ENCODE results near the gene EMP1. TPM values are rescaled to one million over a fixed set of nuclear protein-coding genes. Genes with fewer than 3 reads are reported as not detected.
A peak's percentile ranks its signal among the peaks of the same experiment; 100 is the strongest.

EMP1 gene
- total RNA-seq, 2 experiments from 2014 or later = 6.1 to 8.8 TPM

- Mint-ChIP-seq H3K4me1 (peaks cover 44% of the 10 kb centered on the region), H3K36me3 (no peaks in the 10 kb centered on the region), H3K27me3 (peaks cover 13% of the 10 kb centered on the region), H3K9me3 (ENCODE audit: low read depth) (no peaks in the 10 kb centered on the region), H3K4me3 (no peak overlapping the region), H3K27ac (peak overlapping the region; percentile 6)
- DNase-seq = no peak
- CTCF ChIA-PET = interaction anchor here (2.5 to 9.4 kb wide), 2 partner anchors 105 to 291 kb away, joined by 11 to 148 read pairs; partner anchors contain the start of gene GSG1
- peak; percentile 16 for ATAC-seq
These were observed 10.0 kb downstream of the EMP1 start for GRCh38 chr12:13206560-13206897.

GRCh38 chr12:13208533-13209435 lies 12.3 kb downstream of the EMP1 start:
- CTCF ChIA-PET = interaction anchor here (1.4 to 9.4 kb wide), 5 partner anchors 30 to 372 kb away, joined by 3 to 148 read pairs (median 9); partner anchors contain the start of gene GSG1
- no peak for DNase-seq
- H3K36me3 Mint-ChIP-seq = no peaks in the 10 kb centered on the region
- H3K27ac Mint-ChIP-seq = no peak overlapping the region
- H3K9me3 Mint-ChIP-seq (ENCODE audit: low read depth) = no peaks in the 10 kb centered on the region
- H3K4me1 Mint-ChIP-seq = peaks cover 66% of the 10 kb centered on the region
- H3K27me3 Mint-ChIP-seq = peaks cover 5% of the 10 kb centered on the region
- ATAC-seq = no peak
- H3K4me3 Mint-ChIP-seq = no peak overlapping the region

GRCh38 chr12:13209436-13210235 lies 13.1 kb downstream of the EMP1 start:
- H3K27me3 Mint-ChIP-seq = peaks cover 3% of the 10 kb centered on the region
- ATAC-seq (no peak), DNase-seq (no peak)
- H3K4me1 Mint-ChIP-seq = peaks cover 70% of the 10 kb centered on the region
- no peaks in the 10 kb centered on the region for H3K36me3 Mint-ChIP-seq
- H3K27ac Mint-ChIP-seq = no peak overlapping the region
- CTCF ChIA-PET = interaction anchor here (1.2 to 9.4 kb wide), 6 partner anchors 30 to 373 kb away, joined by 3 to 148 read pairs (median 15); partner anchors contain the start of genes FAM234B and GSG1
- H3K4me3 Mint-ChIP-seq = no peak overlapping the region
- H3K9me3 Mint-ChIP-seq (ENCODE audit: low read depth) = no peaks in the 10 kb centered on the region

GRCh38 chr12:13210236-13211190 lies 14.0 kb downstream of the EMP1 start:
- ATAC-seq = peak; percentile 52
- Mint-ChIP-seq H3K27ac (no peak overlapping the region), H3K4me1 (peaks cover 69% of the 10 kb centered on the region), H3K9me3 (ENCODE audit: low read depth) (no peaks in the 10 kb centered on the region), H3K4me3 (no peak overlapping the region), H3K27me3 (no peaks in the 10 kb centered on the region), H3K36me3 (no peaks in the 10 kb centered on the region)
- no peak for DNase-seq
- CTCF ChIA-PET = interaction anchor here (1.2 to 9.4 kb wide), 14 partner anchors 9 to 374 kb away, joined by 3 to 148 read pairs (median 14); partner anchors contain the start of genes EMP1, FAM234B and GSG1

- Mint-ChIP-seq H3K36me3 (no peaks in the 10 kb centered on the region), H3K27me3 (no peaks in the 10 kb centered on the region), H3K9me3 (ENCODE audit: low read depth) (no peaks in the 10 kb centered on the region), H3K27ac (peak overlapping the region; percentile 60), H3K4me3 (no peak overlapping the region), H3K4me1 (peaks cover 61% of the 10 kb centered on the region)
- no peak for ATAC-seq
- CTCF ChIA-PET = interaction anchor here (0.6 to 9.4 kb wide), 36 partner anchors 8 to 1574 kb away, joined by 3 to 148 read pairs (median 6); partner anchors contain the start of genes EMP1, FAM234B and GSG1
- DNase-seq = no peak
These were observed 14.8 kb downstream of the EMP1 start for GRCh38 chr12:13211191-13211858.

- H3K27ac Mint-ChIP-seq = peak overlapping the region; percentile 60
These were observed 15.5 kb downstream of the EMP1 start for GRCh38 chr12:13211859-13212664.

GRCh38 chr12:13215056-13215455 lies 18.5 kb downstream of the EMP1 start:
- CTCF ChIA-PET = interaction anchor here (1.1 to 6.2 kb wide), 3 partner anchors 116 to 300 kb away, joined by 3 to 62 read pairs (median 3); no protein-coding TSS in a partner anchor
- H3K27me3 Mint-ChIP-seq = peaks cover 11% of the 10 kb centered on the region
- no peaks in the 10 kb centered on the region for H3K9me3 Mint-ChIP-seq (ENCODE audit: low read depth)
- H3K27ac Mint-ChIP-seq = no peak overlapping the region
- no peak overlapping the region for H3K4me3 Mint-ChIP-seq
- no peak for ATAC-seq
- DNase-seq = no peak
- no peaks in the 10 kb centered on the region for H3K36me3 Mint-ChIP-seq
- H3K4me1 Mint-ChIP-seq = peaks cover 35% of the 10 kb centered on the region

More at GRCh38 chr12:13211859-13212664, 15.5 kb downstream of the EMP1 start:
- CTCF ChIA-PET = interaction anchor here (0.6 to 9.4 kb wide), 49 partner anchors 7 to 1575 kb away, joined by 3 to 148 read pairs (median 5); partner anchors contain the start of genes EMP1, FAM234B and GSG1
- no peaks in the 10 kb centered on the region for H3K9me3 Mint-ChIP-seq (ENCODE audit: low read depth)
- peak; percentile 72 for ATAC-seq
- no peak overlapping the region for H3K4me3 Mint-ChIP-seq
- H3K4me1 Mint-ChIP-seq = peaks cover 55% of the 10 kb centered on the region
- peak; percentile 84 for DNase-seq
- no peaks in the 10 kb centered on the region for H3K36me3 Mint-ChIP-seq
- no peaks in the 10 kb centered on the region for H3K27me3 Mint-ChIP-seq

GRCh38 chr12:13218641-13219040 lies 22.1 kb downstream of the EMP1 start:
- ATAC-seq (no peak), DNase-seq (no peak)
- peaks cover 5% of the 10 kb centered on the region for H3K4me1 Mint-ChIP-seq
- H3K9me3 Mint-ChIP-seq (ENCODE audit: low read depth) = no peaks in the 10 kb centered on the region
- CTCF ChIA-PET = interaction anchor here (1.4 to 1.5 kb wide), 2 partner anchors 7 to 37 kb away, joined by 4 to 6 read pairs; no protein-coding TSS in a partner anchor
- no peak overlapping the region for H3K4me3 Mint-ChIP-seq
- peaks cover 21% of the 10 kb centered on the region for H3K27me3 Mint-ChIP-seq
- H3K36me3 Mint-ChIP-seq = no peaks in the 10 kb centered on the region
- no peak overlapping the region for H3K27ac Mint-ChIP-seq

- DNase-seq (no peak), ATAC-seq (no peak)
- Mint-ChIP-seq H3K9me3 (ENCODE audit: low read depth) (no peaks in the 10 kb centered on the region), H3K36me3 (no peaks in the 10 kb centered on the region), H3K4me1 (no peaks in the 10 kb centered on the region), H3K27me3 (peaks cover 28% of the 10 kb centered on the region), H3K4me3 (no peak overlapping the region), H3K27ac (no peak overlapping the region)
- CTCF ChIA-PET = interaction anchor here (1.4 to 1.5 kb wide), 2 partner anchors 8 to 36 kb away, joined by 4 to 6 read pairs; no protein-coding TSS in a partner anchor
These were observed 22.8 kb downstream of the EMP1 start for GRCh38 chr12:13219320-13219719.

- Mint-ChIP-seq H3K4me1 (no peaks in the 10 kb centered on the region), H3K27ac (no peak overlapping the region), H3K27me3 (peaks cover 38% of the 10 kb centered on the region), H3K9me3 (ENCODE audit: low read depth) (no peaks in the 10 kb centered on the region), H3K36me3 (no peaks in the 10 kb centered on the region), H3K4me3 (no peak overlapping the region)
- DNase-seq (no peak), ATAC-seq (no peak)
- CTCF ChIA-PET = interaction anchor here (1.3 to 4.2 kb wide), 2 partner anchors 9 to 35 kb away, joined by 3 to 21 read pairs; no protein-coding TSS in a partner anchor
These were observed 24.3 kb downstream of the EMP1 start for GRCh38 chr12:13220838-13221237.

GRCh38 chr12:13222076-13222475 lies 25.6 kb downstream of the EMP1 start:
- no peaks in the 10 kb centered on the region for H3K4me1 Mint-ChIP-seq
- H3K4me3 Mint-ChIP-seq = no peak overlapping the region
- H3K36me3 Mint-ChIP-seq = no peaks in the 10 kb centered on the region
- CTCF ChIA-PET = interaction anchor here (4.2 kb wide), 1 partner anchor 10 kb away, joined by 21 read pairs; no protein-coding TSS in a partner anchor
- no peaks in the 10 kb centered on the region for H3K9me3 Mint-ChIP-seq (ENCODE audit: low read depth)
- H3K27ac Mint-ChIP-seq = no peak overlapping the region
- ATAC-seq = no peak
- H3K27me3 Mint-ChIP-seq = peaks cover 47% of the 10 kb centered on the region
- no peak for DNase-seq

Measured in activated CD8-positive, alpha-beta memory T cell treated with anti-CD3 and anti-CD28 coated beads, Interleukin-2, amount 10 ng/mL, durations not matched to agents 7 days and 5 days (primary cell).